Upper lobe of right lung (tissue), 1 donor: ENCODE data around the gene UFD1. TPM values are rescaled to one million over a fixed set of nuclear protein-coding genes. Genes with fewer than 3 reads are reported as not detected.
A peak's percentile ranks its signal among the peaks of the same experiment; 100 is the strongest.

ENCODE experiments used
- ATAC-seq: fragments of 200-7000 bp; cut with Tn5 transposase; one replicate; pipeline ENCODE4 v1.9.1; 2020; ENCODE audit warnings: mild to moderate bottlenecking, moderate library complexity
- DNase-seq: peaks from one replicate; pipeline ENCODE4 v3.0.0-alpha.2; 2020
- H3K27ac ChIP-seq: fragments of 200-600 bp; one replicate; pipeline ENCODE4 v1.8.0; 2022
- H3K27me3 ChIP-seq: fragments of 200-600 bp; one replicate; pipeline ENCODE4 v1.8.0; 2022; ENCODE audit warnings: mild to moderate bottlenecking
- H3K36me3 ChIP-seq: fragments of 200-600 bp; one replicate; pipeline ENCODE4 v1.8.0; 2022
- H3K4me1 ChIP-seq: fragments of 200-600 bp; one replicate; pipeline ENCODE4 v1.8.0; 2022
- H3K4me3 ChIP-seq: fragments of 200-600 bp; one replicate; pipeline ENCODE4 v1.8.0; 2022; ENCODE audit warnings: mild to moderate bottlenecking
- H3K9me3 ChIP-seq: fragments of 200-600 bp; one replicate; pipeline ENCODE4 v1.8.0; 2022
- intact Hi-C: fragments of 100-400 bp; cut with DNase I; formaldehyde crosslinking; loops from one replicate; pipeline ENCODE4 v1.11.0; 2022
- total RNA-seq: library from RNA; stranded (reverse); fragmentation: NEBNext Ultra II Directional; extraction: Animal tissue kit (Norgen Biotek cat#: 25700); gene quantifications from one replicate; pipeline ENCODE4 v1.2.1, GENCODE V29; 2021
- TF ChIP-seq, protein P1 (sequence below): fragments of 200-600 bp; IDR thresholded peaks from one replicate; pipeline ENCODE4 v1.8.0; 2022; ENCODE audit warnings: antibody characterized with exemption
- donor health status: DM: no; HTN: yes; CAD: no; lungs with severe emphysema.

The UFD1 gene
- total RNA-seq, 1 donor from 2014 or later = 43.1 TPM

DNA sequence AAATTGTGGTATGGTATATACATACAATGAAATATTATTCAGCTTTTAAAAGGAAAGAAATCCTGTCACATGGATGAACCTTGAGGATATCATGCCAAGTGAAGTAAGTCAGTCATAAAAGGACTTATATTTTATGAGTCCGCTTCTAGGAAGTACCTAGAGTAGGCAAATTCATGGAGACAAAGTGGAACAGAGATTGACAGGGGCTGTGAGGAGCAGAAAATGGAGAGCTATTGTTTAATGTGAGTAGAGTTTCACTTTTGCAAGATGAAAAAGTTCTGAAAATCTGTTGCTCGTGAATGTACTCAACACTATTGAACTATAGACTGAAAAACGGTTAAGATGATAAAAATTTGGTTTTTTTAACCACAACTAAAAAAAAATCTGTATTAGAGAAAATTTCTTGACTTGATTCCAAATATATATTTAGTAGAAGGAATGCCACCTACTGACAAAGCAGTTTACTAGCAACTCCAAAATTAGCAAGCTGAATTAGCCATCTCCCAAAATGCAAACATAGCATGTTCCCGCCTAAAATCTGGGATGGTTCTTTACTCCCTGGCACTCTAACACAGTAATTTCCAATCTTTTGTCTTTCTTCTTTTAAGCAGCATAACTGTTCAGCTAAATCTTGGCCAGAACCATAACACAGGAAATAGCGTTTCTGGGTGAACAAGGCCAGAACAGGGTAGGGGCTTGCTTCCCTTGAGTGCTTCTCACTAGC, 1.5 kb downstream of the UFD1 start:
- Histone ChIP-seq H3K4me3 (peak overlapping the region; percentile 85), H3K4me1 (peaks cover 19% of the 10 kb centered on the region), H3K27me3 (no peaks in the 10 kb centered on the region), H3K36me3 (peaks cover 24% of the 10 kb centered on the region), H3K27ac (peak overlapping the region; percentile 100), H3K9me3 (no peaks in the 10 kb centered on the region)
- intact Hi-C loops = no loop called here
- TF ChIP-seq, protein P1, sequence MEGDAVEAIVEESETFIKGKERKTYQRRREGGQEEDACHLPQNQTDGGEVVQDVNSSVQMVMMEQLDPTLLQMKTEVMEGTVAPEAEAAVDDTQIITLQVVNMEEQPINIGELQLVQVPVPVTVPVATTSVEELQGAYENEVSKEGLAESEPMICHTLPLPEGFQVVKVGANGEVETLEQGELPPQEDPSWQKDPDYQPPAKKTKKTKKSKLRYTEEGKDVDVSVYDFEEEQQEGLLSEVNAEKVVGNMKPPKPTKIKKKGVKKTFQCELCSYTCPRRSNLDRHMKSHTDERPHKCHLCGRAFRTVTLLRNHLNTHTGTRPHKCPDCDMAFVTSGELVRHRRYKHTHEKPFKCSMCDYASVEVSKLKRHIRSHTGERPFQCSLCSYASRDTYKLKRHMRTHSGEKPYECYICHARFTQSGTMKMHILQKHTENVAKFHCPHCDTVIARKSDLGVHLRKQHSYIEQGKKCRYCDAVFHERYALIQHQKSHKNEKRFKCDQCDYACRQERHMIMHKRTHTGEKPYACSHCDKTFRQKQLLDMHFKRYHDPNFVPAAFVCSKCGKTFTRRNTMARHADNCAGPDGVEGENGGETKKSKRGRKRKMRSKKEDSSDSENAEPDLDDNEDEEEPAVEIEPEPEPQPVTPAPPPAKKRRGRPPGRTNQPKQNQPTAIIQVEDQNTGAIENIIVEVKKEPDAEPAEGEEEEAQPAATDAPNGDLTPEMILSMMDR = peak; percentile 20
- ATAC-seq (no peak), DNase-seq (no peak)

- Histone ChIP-seq H3K4me3 (no peak overlapping the region), H3K4me1 (peaks cover 19% of the 10 kb centered on the region), H3K27me3 (no peaks in the 10 kb centered on the region), H3K9me3 (no peaks in the 10 kb centered on the region), H3K27ac (no peak overlapping the region), H3K36me3 (peaks cover 37% of the 10 kb centered on the region)
- no peak for ATAC-seq
- TF ChIP-seq, protein P1 = no peak
- intact Hi-C loops = no loop called here
- DNase-seq = no peak
Measured at GRCh38 chr22:19476023-19476422, 3.0 kb downstream of the UFD1 start.

- TF ChIP-seq, protein P1 = no peak
- Histone ChIP-seq H3K9me3 (no peaks in the 10 kb centered on the region), H3K4me1 (peaks cover 15% of the 10 kb centered on the region), H3K4me3 (no peak overlapping the region), H3K36me3 (peaks cover 62% of the 10 kb centered on the region), H3K27me3 (no peaks in the 10 kb centered on the region), H3K27ac (no peak overlapping the region)
- ATAC-seq (no peak), DNase-seq (no peak)
- intact Hi-C loops = no loop called here
Measured at GRCh38 chr22:19473578-19473977, 5.4 kb downstream of the UFD1 start.

GRCh38 chr22:19472233-19472632, 6.8 kb downstream of the UFD1 start:
- Histone ChIP-seq H3K4me1 (peaks cover 4% of the 10 kb centered on the region), H3K27me3 (no peaks in the 10 kb centered on the region), H3K27ac (no peak overlapping the region), H3K36me3 (peaks cover 75% of the 10 kb centered on the region), H3K4me3 (no peak overlapping the region), H3K9me3 (no peaks in the 10 kb centered on the region)
- no peak for DNase-seq
- TF ChIP-seq, protein P1 = no peak
- intact Hi-C loops = no loop called here
- ATAC-seq = no peak

GRCh38 chr22:19471572-19471971, 7.4 kb downstream of the UFD1 start:
- Histone ChIP-seq H3K27ac (no peak overlapping the region), H3K27me3 (no peaks in the 10 kb centered on the region), H3K36me3 (peaks cover 82% of the 10 kb centered on the region), H3K4me1 (no peaks in the 10 kb centered on the region), H3K4me3 (no peak overlapping the region), H3K9me3 (no peaks in the 10 kb centered on the region)
- ATAC-seq (no peak), DNase-seq (no peak)
- intact Hi-C loops = no loop called here
- TF ChIP-seq, protein P1 = no peak
